Spleen (tissue), 7 donors: ENCODE data around the gene SLIT3.

Experiments
- CTCF ChIP-seq, 11 experiments: fragments of 200-600 bp in 7 of 11; fragments of 450-650 bp in 4 of 11; sonication (generic) in 4 of 11; IDR thresholded peaks in 8 of 11; conservative IDR thresholded peaks in 3 of 11; 1 replicate in 7 of 11; 2 replicates in 4 of 11; pipeline versions ENCODE4 v1.4.0 to v1.8.0; 2016 to 2021; ENCODE audit warnings: antibody characterized with exemption in 11 of 11, inconsistent platforms in 4 of 11, mild to moderate bottlenecking in 1 of 11
- POLR2A ChIP-seq, 3 donors: fragments of 450-650 bp; IDR thresholded peaks; one replicate each; pipeline ENCODE4 v1.5.1; 2017; ENCODE audit warnings: antibody characterized with exemption in 3 of 3, mild to moderate bottlenecking in 1 of 3
- POLR2AphosphoS5 ChIP-seq, 3 donors: sonication (generic); formaldehyde crosslinking; IDR thresholded peaks; one replicate each; pipeline ENCODE4 v1.5.1; 2017; ENCODE audit warnings: antibody characterized with exemption in 3 of 3
- donor health status: DM: no; HTN: no; CAD: no; lungs with moderate emphysema.
- donor health status: DM: no; HTN: no; CAD: no.
- donor health status: DM: no; HTN: no; CAD: no.

- no peak for TF ChIP-seq CTCF (IDR thresholded peaks at IDR 0.05 in 8 of 11, conservative IDR thresholded peaks at IDR 0.05 in 3 of 11)
- no peak for TF ChIP-seq POLR2A (IDR thresholded peaks at IDR 0.05)
- no peak for TF ChIP-seq POLR2AphosphoS5 (IDR thresholded peaks at IDR 0.05)
Measured at GRCh38 chr5:168755548-168756093, 545.3 kb downstream of the SLIT3 start.
